Endothelial cell of umbilical vein (primary cell): Measurements from ENCODE around the gene PRIM2. TPM values are rescaled to one million over a fixed set of nuclear protein-coding genes. Genes with fewer than 3 reads are reported as not detected.

ENCODE experiments used
- BruUV-seq: library from RNA; stranded (reverse); fragments of 400-500 nt; replicated peaks from 2 replicates; lab custom pipeline; 2021; lab: Mats Ljungman, UMichigan
- CTCF ChIA-PET: fragments of 300-600, 350-600 bp; sonication (Branson Sonifier 250); formaldehyde crosslinking; loops from one replicate; lab custom pipeline; 2021; ENCODE audit warnings: antibody characterized with exemption, inconsistent platforms; lab: Charles Lee
- POLR2A ChIA-PET: fragments of 300-600, 350-600 bp; sonication (Branson Sonifier 250); formaldehyde crosslinking; loops from one replicate; lab custom pipeline; 2021; ENCODE audit warnings: antibody characterized with exemption, inconsistent platforms; lab: Charles Lee
- DNase-seq: peaks from one replicate; pipeline ENCODE4 v3.0.0-alpha.2; 2011; ENCODE audit warnings: low read depth, low spot score
- FAIRE-seq: peaks from 2 replicates; lab custom pipeline; 2011; peaks lifted over from hg19 to GRCh38; lab: Jason Lieb, UNC
- H2AFZ ChIP-seq: 2 replicates; pipeline ENCODE4 v1.6.0; 2012; ENCODE audit warnings: low read depth, low read length, control low read depth, inconsistent platforms
- H3K27ac ChIP-seq: 2 replicates; pipeline ENCODE4 v1.5.1; 2011; ENCODE audit warnings: low read depth, mild to moderate bottlenecking, control low read depth, low read length, moderate library complexity; ENCODE audit not compliant: insufficient read depth
- H3K27me3 ChIP-seq, 2 experiments: 2 replicates each; pipeline versions ENCODE4 v1.6.0 to v1.6.1; 2011; ENCODE audit warnings: low read length in 2 of 2, mixed read lengths in 1 of 2; ENCODE audit not compliant: control insufficient read depth in 2 of 2, insufficient read depth in 2 of 2
- H3K36me3 ChIP-seq, 2 experiments: 2 replicates in 1 of 2; 3 replicates in 1 of 2; pipeline ENCODE4 v1.5.1; 2011; ENCODE audit warnings: low read length in 2 of 2, mild to moderate bottlenecking in 1 of 2, moderate library complexity in 1 of 2; ENCODE audit not compliant: control insufficient read depth in 2 of 2, insufficient read depth in 2 of 2; ENCODE audit errors: extremely low read depth in 1 of 2
- H3K4me1 ChIP-seq: 3 replicates; pipeline ENCODE4 v1.5.1; 2011; ENCODE audit warnings: mild to moderate bottlenecking, low read length; ENCODE audit not compliant: control insufficient read depth, insufficient read depth; ENCODE audit errors: extremely low read depth
- H3K4me2 ChIP-seq: 2 replicates; pipeline ENCODE4 v1.6.1; 2011; ENCODE audit warnings: low read length, control low read depth, mixed read lengths; ENCODE audit not compliant: insufficient read depth
- H3K4me3 ChIP-seq, 3 experiments: fragments of 200-600 bp in 1 of 3; sonication (generic), shearing (Covaris generic) in 1 of 3; replicated peaks in 1 of 3; 2 replicates each; pipeline ENCODE4 v1.5.1; 2011 to 2016; ENCODE audit warnings: control low read depth in 3 of 3, low read length in 3 of 3, mild to moderate bottlenecking in 2 of 3, inconsistent platforms in 1 of 3, low read depth in 1 of 3, moderate library complexity in 1 of 3; ENCODE audit not compliant: insufficient read depth in 1 of 3
- H3K79me2 ChIP-seq: 2 replicates; pipeline ENCODE4 v1.6.0; 2012; ENCODE audit warnings: low read length, inconsistent platforms; ENCODE audit not compliant: control insufficient read depth, insufficient read depth
- H3K9ac ChIP-seq: replicated peaks from 2 replicates; pipeline ENCODE3; 2011; ENCODE audit warnings: low read length, control low read depth; ENCODE audit not compliant: insufficient read depth; ENCODE audit errors: extremely low read depth
- H3K9me1 ChIP-seq: replicated peaks from 3 replicates; pipeline ENCODE4 v1.6.0; 2011; ENCODE audit warnings: mild to moderate bottlenecking, low read length; ENCODE audit not compliant: control insufficient read depth, insufficient read depth; ENCODE audit errors: extremely low read depth
- H3K9me3 ChIP-seq: replicated peaks from 2 replicates; pipeline ENCODE4 v1.5.1; 2012; ENCODE audit warnings: low read length, inconsistent platforms; ENCODE audit not compliant: control insufficient read depth, insufficient read depth
- H4K20me1 ChIP-seq: replicated peaks from 2 replicates; pipeline ENCODE3; 2011; ENCODE audit warnings: mild to moderate bottlenecking, low read length; ENCODE audit not compliant: control insufficient read depth, insufficient read depth; ENCODE audit errors: extremely low read depth
- CTCF ChIP-seq, 2 donors: IDR thresholded peaks; 1 replicate in 1 of 2; 2 replicates in 1 of 2; pipeline ENCODE4 v1.5.1; 2011; ENCODE audit warnings: low read length in 2 of 2, mild to moderate bottlenecking in 2 of 2, moderate library complexity in 2 of 2, control low read depth in 1 of 2, inconsistent platforms in 1 of 2, low read depth in 1 of 2; ENCODE audit not compliant: insufficient read depth in 1 of 2; ENCODE audit errors: extremely low read depth in 1 of 2
- EZH2 ChIP-seq: IDR thresholded peaks from 2 replicates; pipeline ENCODE4 v1.6.1; 2012; ENCODE audit warnings: borderline replicate concordance, low read depth, mild to moderate bottlenecking, moderate library complexity, low read length, inconsistent platforms; ENCODE audit not compliant: severe bottlenecking
- FOS ChIP-seq: IDR thresholded peaks from 2 replicates; pipeline ENCODE4 v1.6.1; 2011; ENCODE audit warnings: mild to moderate bottlenecking, low read length, moderate library complexity, borderline replicate concordance; ENCODE audit not compliant: insufficient read depth
- GATA2 ChIP-seq: IDR thresholded peaks from 2 replicates; pipeline ENCODE4 v1.7.0; 2011; ENCODE audit warnings: low read depth, mild to moderate bottlenecking, moderate library complexity, mixed read lengths, low read length; ENCODE audit not compliant: insufficient read length, insufficient read depth
- JUN ChIP-seq: IDR thresholded peaks from 2 replicates; pipeline ENCODE4 v1.6.1; 2011; ENCODE audit warnings: borderline replicate concordance, low read depth; ENCODE audit not compliant: insufficient read length, insufficient read depth
- MAX ChIP-seq: IDR thresholded peaks from 2 replicates; pipeline ENCODE4 v1.6.1; 2011; ENCODE audit not compliant: insufficient read depth, insufficient read length
- MYC ChIP-seq: IDR thresholded peaks from one replicate; pipeline ENCODE4 v1.6.1; 2011; ENCODE audit warnings: mild to moderate bottlenecking, low read depth, low read length
- POLR2A ChIP-seq: IDR thresholded peaks from 2 replicates; pipeline ENCODE4 v1.6.1; 2012; ENCODE audit warnings: low read depth, mild to moderate bottlenecking, control low read depth, low read length
- POLR2AphosphoS5 ChIP-seq: IDR thresholded peaks from 2 replicates; pipeline ENCODE4 v1.6.1; 2012; ENCODE audit warnings: low read depth, mild to moderate bottlenecking, control low read depth, low read length, moderate library complexity; ENCODE audit not compliant: insufficient read depth
- dilution Hi-C: fragments of 300-500 bp; cut with MboI; formaldehyde crosslinking; loops from one replicate; pipeline ENCODE4 v1.15.0; 2019; ENCODE audit warnings: low sequenced_read_pairs; ENCODE audit not compliant: extremely low pct_ligation_motif_present
- intact Hi-C: fragments of 100-400 bp; cut with micrococcal nuclease; formaldehyde crosslinking; loops from one replicate; pipeline ENCODE4 v1.10.0; 2022
- polyA plus RNA-seq, 4 experiments: library from polyadenylated mRNA; depleted of rRNA in 3 of 4; stranded (reverse) in 3 of 4; unstranded in 1 of 4; fragments of >200 nt; gene quantifications; 2 replicates each; pipeline versions ENCODE4 v1.2.1 to v1.2.3, GENCODE V29; 2011 to 2012; ENCODE audit warnings: missing spikeins in 1 of 4
- total RNA-seq: library from RNA; stranded (reverse); gene quantifications from 2 replicates; pipeline ENCODE4 v1.2.3, GENCODE V29; 2021

PRIM2 gene
- total and polyA plus RNA-seq, 2 donors (not counting 3 experiments of a cell fraction or from before 2014, with no cell fraction given), result 5.3 to 21.0 TPM

DNA sequence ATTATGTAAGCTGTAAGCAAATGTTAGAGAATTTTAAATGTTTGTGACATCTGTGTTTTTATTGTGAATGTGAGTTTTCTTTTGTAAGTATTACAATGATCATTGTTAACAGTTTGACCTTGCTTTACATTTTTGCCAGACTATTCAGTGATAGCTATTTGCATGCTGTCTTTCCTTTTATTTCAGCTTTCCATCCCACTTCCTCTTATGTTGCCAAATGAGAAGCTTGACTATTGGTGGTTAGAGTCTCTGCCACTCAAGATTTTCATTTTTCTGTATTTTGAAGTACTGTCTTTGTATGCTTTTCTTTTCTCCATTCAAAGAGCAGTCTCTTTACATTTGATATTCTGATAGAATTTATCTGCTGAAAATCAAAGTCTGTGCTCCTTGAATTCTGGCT is 104.1 kb downstream of the PRIM2 start:
- BruUV-seq, result no TSS peak
- intact Hi-C loops, result no loop called here
- no peak overlapping the region for H3K27ac ChIP-seq
- H3K4me3 ChIP-seq, result no peak overlapping the region
- H3K36me3 ChIP-seq, result no peaks in the 10 kb centered on the region
- H3K9me1 ChIP-seq, result no peaks in the 10 kb centered on the region
- DNase-seq (no peak), FAIRE-seq (no peak)
- H3K9ac ChIP-seq, result no peak overlapping the region
- H3K27me3 ChIP-seq, result no peaks in the 10 kb centered on the region
- CTCF ChIA-PET, result interaction anchor here (0.8 kb wide), 1 partner anchor 24 kb away, joined by 3 read pairs; no protein-coding TSS in a partner anchor
- POLR2A ChIA-PET, result no interaction called here
- dilution Hi-C loops, result no loop called here
- H4K20me1 ChIP-seq, result no peaks in the 10 kb centered on the region
- peaks cover 2% of the 10 kb centered on the region for H3K4me1 ChIP-seq
- no peak overlapping the region for H3K4me2 ChIP-seq
- H2AFZ ChIP-seq, result no peak overlapping the region
- TF ChIP-seq EZH2 (no peak), POLR2AphosphoS5 (no peak), GATA2 (no peak), POLR2A (no peak), MYC (no peak), FOS (no peak), MAX (no peak), JUN (no peak), CTCF (IDR thresholded peaks at IDR 0.05; ENCODE audit: extremely low read depth in 1 of 2, insufficient read depth in 1 of 2, low read depth in 1 of 2, low read length in 2 of 2) (no peak)
- peaks cover 2% of the 10 kb centered on the region for H3K79me2 ChIP-seq
- H3K9me3 ChIP-seq, result no peaks in the 10 kb centered on the region
